ENCODE measurements around the gene KIF3B.

DNA sequence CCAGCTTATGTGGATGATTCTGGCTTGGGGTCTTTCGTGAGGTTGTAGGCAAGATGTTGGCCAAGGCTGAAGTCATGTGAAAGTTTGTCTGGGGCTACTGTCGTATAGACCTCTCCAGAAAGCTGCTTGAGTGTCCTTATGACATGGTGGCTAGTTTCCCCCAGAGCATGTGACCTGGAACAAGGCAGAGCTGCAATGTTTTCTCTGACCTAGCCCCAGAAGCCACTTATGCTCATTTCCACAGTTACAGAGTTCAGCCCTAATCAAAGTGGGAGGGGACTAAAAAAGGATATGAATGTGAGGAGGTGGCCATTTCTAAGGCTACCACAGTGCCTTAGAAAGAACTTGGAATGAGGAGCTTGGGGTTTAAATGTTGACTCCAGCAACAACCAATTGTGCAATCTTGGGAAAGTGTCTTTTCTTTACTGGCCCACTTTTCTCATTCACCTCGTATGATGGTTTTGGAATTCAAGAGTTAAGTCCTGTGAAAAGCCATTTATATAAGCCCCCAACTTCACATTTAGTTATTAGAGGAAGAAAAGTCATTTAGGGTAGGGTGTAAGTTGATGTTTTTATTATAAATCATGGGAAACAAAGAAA is 74.8 kb downstream of the KIF3B start:
- no peak for TF ChIP-seq TAF1 (IDR thresholded peaks at IDR 0.05; ENCODE audit: low read depth)
- TF ChIP-seq, protein P1, sequence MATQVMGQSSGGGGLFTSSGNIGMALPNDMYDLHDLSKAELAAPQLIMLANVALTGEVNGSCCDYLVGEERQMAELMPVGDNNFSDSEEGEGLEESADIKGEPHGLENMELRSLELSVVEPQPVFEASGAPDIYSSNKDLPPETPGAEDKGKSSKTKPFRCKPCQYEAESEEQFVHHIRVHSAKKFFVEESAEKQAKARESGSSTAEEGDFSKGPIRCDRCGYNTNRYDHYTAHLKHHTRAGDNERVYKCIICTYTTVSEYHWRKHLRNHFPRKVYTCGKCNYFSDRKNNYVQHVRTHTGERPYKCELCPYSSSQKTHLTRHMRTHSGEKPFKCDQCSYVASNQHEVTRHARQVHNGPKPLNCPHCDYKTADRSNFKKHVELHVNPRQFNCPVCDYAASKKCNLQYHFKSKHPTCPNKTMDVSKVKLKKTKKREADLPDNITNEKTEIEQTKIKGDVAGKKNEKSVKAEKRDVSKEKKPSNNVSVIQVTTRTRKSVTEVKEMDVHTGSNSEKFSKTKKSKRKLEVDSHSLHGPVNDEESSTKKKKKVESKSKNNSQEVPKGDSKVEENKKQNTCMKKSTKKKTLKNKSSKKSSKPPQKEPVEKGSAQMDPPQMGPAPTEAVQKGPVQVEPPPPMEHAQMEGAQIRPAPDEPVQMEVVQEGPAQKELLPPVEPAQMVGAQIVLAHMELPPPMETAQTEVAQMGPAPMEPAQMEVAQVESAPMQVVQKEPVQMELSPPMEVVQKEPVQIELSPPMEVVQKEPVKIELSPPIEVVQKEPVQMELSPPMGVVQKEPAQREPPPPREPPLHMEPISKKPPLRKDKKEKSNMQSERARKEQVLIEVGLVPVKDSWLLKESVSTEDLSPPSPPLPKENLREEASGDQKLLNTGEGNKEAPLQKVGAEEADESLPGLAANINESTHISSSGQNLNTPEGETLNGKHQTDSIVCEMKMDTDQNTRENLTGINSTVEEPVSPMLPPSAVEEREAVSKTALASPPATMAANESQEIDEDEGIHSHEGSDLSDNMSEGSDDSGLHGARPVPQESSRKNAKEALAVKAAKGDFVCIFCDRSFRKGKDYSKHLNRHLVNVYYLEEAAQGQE (IDR thresholded peaks at IDR 0.05; ENCODE audit: low read depth): no peak
- no peak for TF ChIP-seq RAD21 (IDR thresholded peaks at IDR 0.05; ENCODE audit: low read depth)
- TF ChIP-seq MAX (IDR thresholded peaks at IDR 0.05): no peak
- no peak for TF ChIP-seq EP300 (IDR thresholded peaks at IDR 0.05; ENCODE audit: borderline replicate concordance)
- TF ChIP-seq ZBTB7A (IDR thresholded peaks at IDR 0.05; ENCODE audit: low read depth): no peak
